Testis (tissue), 3 donors: ENCODE data around the gene ITPRIP. TPM values are rescaled to one million over a fixed set of nuclear protein-coding genes. Genes with fewer than 3 reads are reported as not detected.
A peak's percentile ranks its signal among the peaks of the same experiment; 100 is the strongest.

ENCODE experiments used
- DNase-seq: peaks from one replicate; pipeline ENCODE4 v3.0.0-alpha.2; 2019
- H3K27ac ChIP-seq, 2 donors: fragments of 200-600 bp; sonication (generic); one replicate each; pipeline ENCODE4 v1.5.1; 2019
- H3K27me3 ChIP-seq: fragments of 200-600 bp; sonication (generic); one replicate; pipeline ENCODE4 v1.5.1; 2019
- H3K36me3 ChIP-seq: fragments of 200-600 bp; sonication (generic); one replicate; pipeline ENCODE4 v1.5.1; 2017; ENCODE audit warnings: low read depth; ENCODE audit errors: missing control alignments
- H3K4me1 ChIP-seq: fragments of 200-600 bp; sonication (generic); one replicate; pipeline ENCODE4 v1.5.1; 2019
- H3K4me3 ChIP-seq, 2 donors: fragments of 200-600 bp; sonication (generic); one replicate each; pipeline ENCODE4 v1.5.1; 2017 to 2019
- H3K9me3 ChIP-seq: fragments of 200-600 bp; sonication (generic); one replicate; pipeline ENCODE4 v1.5.1; 2017
- POLR2A ChIP-seq: fragments of 450-650 bp; IDR thresholded peaks from one replicate; pipeline ENCODE4 v1.6.1; 2017; ENCODE audit warnings: antibody characterized with exemption, mild to moderate bottlenecking, moderate library complexity
- WGBS, 2 donors: methylation state at CpG; one replicate each; pipeline ENCODE4 v1.1.5; 2018; 5-methylcytosine and 5-hydroxymethylcytosine counted together
- intact Hi-C: fragments of 100-400 bp; cut with DNase I; formaldehyde crosslinking; loops from one replicate; pipeline ENCODE4 v1.15.1; 2023; ENCODE audit warnings: low total_unique reads
- polyA plus RNA-seq: library from polyadenylated mRNA; stranded (reverse); fragments of 350-450 nt; fragmentation: Illumina TruSeq; extraction: RNeasy Lipid Tissue Mini Kit (QIAGEN cat#74804); gene quantifications from one replicate; pipeline ENCODE4 v1.2.3, GENCODE V29; 2014; ENCODE audit warnings: low read depth, low replicate concordance; ENCODE audit not compliant: insufficient read depth
- total RNA-seq, 2 donors: library from RNA; depleted of rRNA; stranded (reverse); fragments of >200 nt; gene quantifications; one replicate each; pipeline ENCODE4 v1.2.3, GENCODE V29; 2016
- TF ChIP-seq, protein P1 (sequence below), 3 experiments: fragments of 450-650 bp in 2 of 3; fragments of 200-600 bp in 1 of 3; sonication (generic) in 1 of 3; IDR thresholded peaks; one replicate each; pipeline ENCODE4 v1.5.1; 2016 to 2019; ENCODE audit warnings: antibody characterized with exemption in 3 of 3, mild to moderate bottlenecking in 2 of 3, moderate library complexity in 1 of 3

Gene ITPRIP
- total and polyA plus RNA-seq, 3 donors from 2014 or later, result 21.5 to 29.5 (median 21.6) TPM

DNA sequence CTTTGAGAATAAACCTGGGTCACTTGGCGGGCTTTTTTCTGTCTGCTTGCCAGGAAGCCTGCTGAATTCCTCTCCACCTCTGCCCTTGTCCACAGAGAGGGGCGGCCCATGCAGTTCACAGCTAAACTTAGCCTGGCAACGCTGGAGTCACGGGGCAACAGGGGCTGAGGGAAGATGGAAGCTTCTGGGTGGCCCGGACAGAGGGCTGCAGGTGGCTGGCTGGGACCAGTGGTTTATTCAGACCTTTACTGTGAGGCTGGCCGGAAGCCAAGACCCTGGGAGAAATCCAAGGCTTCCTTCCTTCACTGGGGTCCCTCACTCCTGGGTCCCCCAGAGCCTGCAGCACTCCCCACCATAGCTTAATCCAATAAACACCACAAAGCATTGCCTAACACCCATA, 17.0 kb downstream of the ITPRIP start:
- 58 to 59% methylated on average over 4 to 6 of the region's 6 CpGs for WGBS, 2 donors
- intact Hi-C loops, result no loop called here
- DNase-seq, result no peak
- Histone ChIP-seq H3K4me3 (no peak overlapping the region), H3K4me1 (peaks cover 64% of the 10 kb centered on the region), H3K27ac (no peak overlapping the region), H3K27me3 (no peaks in the 10 kb centered on the region), H3K9me3 (no peaks in the 10 kb centered on the region), H3K36me3 (no peaks in the 10 kb centered on the region)
- TF ChIP-seq, protein P1, sequence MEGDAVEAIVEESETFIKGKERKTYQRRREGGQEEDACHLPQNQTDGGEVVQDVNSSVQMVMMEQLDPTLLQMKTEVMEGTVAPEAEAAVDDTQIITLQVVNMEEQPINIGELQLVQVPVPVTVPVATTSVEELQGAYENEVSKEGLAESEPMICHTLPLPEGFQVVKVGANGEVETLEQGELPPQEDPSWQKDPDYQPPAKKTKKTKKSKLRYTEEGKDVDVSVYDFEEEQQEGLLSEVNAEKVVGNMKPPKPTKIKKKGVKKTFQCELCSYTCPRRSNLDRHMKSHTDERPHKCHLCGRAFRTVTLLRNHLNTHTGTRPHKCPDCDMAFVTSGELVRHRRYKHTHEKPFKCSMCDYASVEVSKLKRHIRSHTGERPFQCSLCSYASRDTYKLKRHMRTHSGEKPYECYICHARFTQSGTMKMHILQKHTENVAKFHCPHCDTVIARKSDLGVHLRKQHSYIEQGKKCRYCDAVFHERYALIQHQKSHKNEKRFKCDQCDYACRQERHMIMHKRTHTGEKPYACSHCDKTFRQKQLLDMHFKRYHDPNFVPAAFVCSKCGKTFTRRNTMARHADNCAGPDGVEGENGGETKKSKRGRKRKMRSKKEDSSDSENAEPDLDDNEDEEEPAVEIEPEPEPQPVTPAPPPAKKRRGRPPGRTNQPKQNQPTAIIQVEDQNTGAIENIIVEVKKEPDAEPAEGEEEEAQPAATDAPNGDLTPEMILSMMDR (IDR thresholded peaks at IDR 0.05), result no peak
- no peak for TF ChIP-seq POLR2A

DNA sequence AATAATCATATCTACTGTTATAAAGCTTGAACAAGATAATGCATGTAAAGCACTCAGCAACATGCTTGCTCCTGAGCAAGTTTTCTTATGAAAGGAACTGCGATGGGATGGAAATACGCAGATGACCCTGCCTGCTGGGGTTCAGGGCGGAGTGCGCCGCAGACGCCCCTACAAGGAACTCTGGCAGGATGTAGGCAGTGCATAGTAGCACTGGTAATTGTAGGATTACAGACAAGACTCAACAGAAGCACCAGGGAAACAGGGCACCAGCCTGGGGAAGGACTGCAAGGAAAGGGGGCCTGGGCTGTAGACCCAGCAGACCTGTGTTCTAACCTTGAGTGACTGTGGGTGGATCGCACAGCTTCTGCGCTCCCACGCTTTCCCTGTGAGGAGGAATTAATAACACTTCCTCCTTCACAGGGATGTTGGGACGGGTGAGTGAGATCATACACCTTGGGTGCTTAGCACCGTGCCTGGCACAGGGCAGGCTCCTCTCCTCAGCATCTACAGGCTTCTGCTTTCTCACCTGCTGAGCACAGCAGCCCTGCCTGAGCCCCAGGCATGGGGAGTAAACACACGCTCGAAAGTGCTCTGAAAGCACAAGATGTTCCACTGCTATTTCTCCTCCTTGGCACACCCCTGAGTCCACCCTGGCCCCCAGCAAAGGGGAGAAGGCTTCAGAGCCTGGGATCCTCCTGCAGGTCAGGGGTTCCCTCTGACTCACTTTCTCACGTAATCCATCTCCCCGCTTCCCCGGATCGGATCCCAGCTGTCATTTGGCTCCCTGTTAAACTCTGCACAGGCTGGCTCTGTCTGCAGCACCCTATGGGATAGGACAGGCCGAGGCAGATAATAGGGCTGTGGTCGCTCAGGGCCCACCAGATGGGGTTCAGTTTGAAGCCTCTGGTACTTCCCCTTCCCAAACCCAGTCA, 19.2 kb downstream of the ITPRIP start:
- 59 to 66% methylated on average over 17 to 19 of the region's 19 CpGs for WGBS, 2 donors

DNA sequence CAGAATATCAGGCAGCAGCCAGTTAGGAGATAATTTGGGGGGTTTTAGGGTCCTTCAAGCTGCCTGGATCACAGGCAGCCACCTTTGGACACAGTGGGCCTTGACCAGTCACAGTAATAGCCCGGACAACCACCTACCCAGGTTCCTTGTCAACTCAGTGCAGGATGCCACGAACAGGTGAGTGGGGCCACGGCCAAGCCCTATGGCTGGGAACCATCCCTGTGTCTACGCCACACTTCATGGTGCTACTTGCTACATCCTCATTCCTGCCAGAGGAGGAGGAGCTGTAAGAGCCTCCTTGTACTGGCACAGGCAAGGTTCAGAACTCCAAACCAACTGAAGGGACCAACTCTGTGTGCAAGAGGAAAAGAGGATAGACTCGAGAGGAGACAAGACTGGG, 19.9 kb downstream of the ITPRIP start:
- H3K4me1 ChIP-seq, result peaks cover 52% of the 10 kb centered on the region
- no peak for DNase-seq
- H3K4me3 ChIP-seq, result no peak overlapping the region
- intact Hi-C loops, result no loop called here
- TF ChIP-seq POLR2A, result no peak
- TF ChIP-seq, protein P1 (IDR thresholded peaks at IDR 0.05), result no peak
- H3K27me3 ChIP-seq, result no peaks in the 10 kb centered on the region
- WGBS, 2 donors, result 93 to 98% methylated on average over 5 of the region's 5 CpGs
- H3K36me3 ChIP-seq, result no peaks in the 10 kb centered on the region
- H3K27ac ChIP-seq, result no peak overlapping the region
- H3K9me3 ChIP-seq, result no peaks in the 10 kb centered on the region

More for the DNA sequence above, 19.2 kb downstream of the ITPRIP start:
- H3K9me3 ChIP-seq, result no peaks in the 10 kb centered on the region
- no peaks in the 10 kb centered on the region for H3K27me3 ChIP-seq
- H3K27ac ChIP-seq, result peak overlapping the region; percentile 39 to 55
- peak; percentile 67 for DNase-seq
- TF ChIP-seq, protein P1 (IDR thresholded peaks at IDR 0.05), result no peak
- no peak for TF ChIP-seq POLR2A
- H3K4me3 ChIP-seq, result no peak overlapping the region
- no peaks in the 10 kb centered on the region for H3K36me3 ChIP-seq
- H3K4me1 ChIP-seq, result peaks cover 52% of the 10 kb centered on the region
- intact Hi-C loops, result no loop called here

DNA sequence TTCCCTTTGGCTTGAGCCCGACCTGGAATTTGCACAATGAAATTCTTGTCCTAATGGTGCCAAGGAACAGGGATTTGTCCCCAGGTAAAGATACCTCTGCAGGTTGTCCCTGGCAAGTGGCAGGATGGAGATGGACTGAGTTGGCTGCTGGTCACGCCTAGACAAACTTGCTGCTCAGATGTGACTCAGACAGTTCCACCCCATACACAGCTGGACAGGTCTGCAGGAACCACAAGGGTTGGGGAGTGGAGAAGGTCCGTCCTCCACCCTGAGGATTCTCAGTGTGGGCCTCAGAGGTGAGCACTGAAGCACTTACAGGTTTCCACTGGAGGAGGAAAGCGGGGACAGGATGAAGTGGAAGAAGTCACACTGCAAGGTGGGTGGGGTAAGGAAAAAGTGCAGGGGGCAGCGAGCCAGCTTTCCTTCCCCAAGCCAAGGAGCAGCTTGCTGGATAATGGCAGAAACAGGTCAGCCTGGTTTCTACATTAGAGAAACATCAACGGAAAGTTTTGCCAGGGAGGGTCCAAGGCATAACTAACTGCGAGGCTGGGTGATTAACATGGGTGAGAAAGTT, 20.5 kb downstream of the ITPRIP start:
- Histone ChIP-seq H3K36me3 (no peaks in the 10 kb centered on the region), H3K4me1 (peaks cover 51% of the 10 kb centered on the region), H3K9me3 (no peaks in the 10 kb centered on the region), H3K4me3 (no peak overlapping the region), H3K27me3 (no peaks in the 10 kb centered on the region), H3K27ac (peak overlapping the region in 1 of 2 donors; percentile 3)
- intact Hi-C loops, result no loop called here
- TF ChIP-seq POLR2A, result no peak
- TF ChIP-seq, protein P1 (IDR thresholded peaks at IDR 0.05), result no peak
- 88 to 91% methylated on average over 7 of the region's 7 CpGs for WGBS, 2 donors
- no peak for DNase-seq
